HFF-Myc (cell line): ENCODE measurements around the gene FUT7.

Experiments used
- DNase-seq: peaks from one replicate; pipeline ENCODE4 v3.0.0-alpha.2; 2011; ENCODE audit warnings: low read depth; ENCODE audit errors: extremely low read depth
- H3K4me3 ChIP-seq: replicated peaks from 2 replicates; pipeline ENCODE4 v1.5.1; 2011; ENCODE audit warnings: low read depth, mild to moderate bottlenecking, control low read depth, low read length
- TF ChIP-seq, protein P1 (sequence below): IDR thresholded peaks from 2 replicates; pipeline ENCODE4 v1.5.1; 2012; ENCODE audit warnings: mild to moderate bottlenecking, low read depth, low read length, control low read depth; ENCODE audit errors: missing control alignments

The FUT7 gene

GRCh38 chr9:137053944-137054931 lies 22.4 kb upstream of the FUT7 start, which contains the start of gene ENTPD2:
Gene ENTPD2 (minus strand): TSS chr9:137054061. CDS start chr9:137053997, 64 bp downstream.
- H3K4me3 ChIP-seq, result no peak within 1 kb of the TSS
- TF ChIP-seq, protein P1, sequence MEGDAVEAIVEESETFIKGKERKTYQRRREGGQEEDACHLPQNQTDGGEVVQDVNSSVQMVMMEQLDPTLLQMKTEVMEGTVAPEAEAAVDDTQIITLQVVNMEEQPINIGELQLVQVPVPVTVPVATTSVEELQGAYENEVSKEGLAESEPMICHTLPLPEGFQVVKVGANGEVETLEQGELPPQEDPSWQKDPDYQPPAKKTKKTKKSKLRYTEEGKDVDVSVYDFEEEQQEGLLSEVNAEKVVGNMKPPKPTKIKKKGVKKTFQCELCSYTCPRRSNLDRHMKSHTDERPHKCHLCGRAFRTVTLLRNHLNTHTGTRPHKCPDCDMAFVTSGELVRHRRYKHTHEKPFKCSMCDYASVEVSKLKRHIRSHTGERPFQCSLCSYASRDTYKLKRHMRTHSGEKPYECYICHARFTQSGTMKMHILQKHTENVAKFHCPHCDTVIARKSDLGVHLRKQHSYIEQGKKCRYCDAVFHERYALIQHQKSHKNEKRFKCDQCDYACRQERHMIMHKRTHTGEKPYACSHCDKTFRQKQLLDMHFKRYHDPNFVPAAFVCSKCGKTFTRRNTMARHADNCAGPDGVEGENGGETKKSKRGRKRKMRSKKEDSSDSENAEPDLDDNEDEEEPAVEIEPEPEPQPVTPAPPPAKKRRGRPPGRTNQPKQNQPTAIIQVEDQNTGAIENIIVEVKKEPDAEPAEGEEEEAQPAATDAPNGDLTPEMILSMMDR, result no peak
- DNase-seq, result no peak

DNA sequence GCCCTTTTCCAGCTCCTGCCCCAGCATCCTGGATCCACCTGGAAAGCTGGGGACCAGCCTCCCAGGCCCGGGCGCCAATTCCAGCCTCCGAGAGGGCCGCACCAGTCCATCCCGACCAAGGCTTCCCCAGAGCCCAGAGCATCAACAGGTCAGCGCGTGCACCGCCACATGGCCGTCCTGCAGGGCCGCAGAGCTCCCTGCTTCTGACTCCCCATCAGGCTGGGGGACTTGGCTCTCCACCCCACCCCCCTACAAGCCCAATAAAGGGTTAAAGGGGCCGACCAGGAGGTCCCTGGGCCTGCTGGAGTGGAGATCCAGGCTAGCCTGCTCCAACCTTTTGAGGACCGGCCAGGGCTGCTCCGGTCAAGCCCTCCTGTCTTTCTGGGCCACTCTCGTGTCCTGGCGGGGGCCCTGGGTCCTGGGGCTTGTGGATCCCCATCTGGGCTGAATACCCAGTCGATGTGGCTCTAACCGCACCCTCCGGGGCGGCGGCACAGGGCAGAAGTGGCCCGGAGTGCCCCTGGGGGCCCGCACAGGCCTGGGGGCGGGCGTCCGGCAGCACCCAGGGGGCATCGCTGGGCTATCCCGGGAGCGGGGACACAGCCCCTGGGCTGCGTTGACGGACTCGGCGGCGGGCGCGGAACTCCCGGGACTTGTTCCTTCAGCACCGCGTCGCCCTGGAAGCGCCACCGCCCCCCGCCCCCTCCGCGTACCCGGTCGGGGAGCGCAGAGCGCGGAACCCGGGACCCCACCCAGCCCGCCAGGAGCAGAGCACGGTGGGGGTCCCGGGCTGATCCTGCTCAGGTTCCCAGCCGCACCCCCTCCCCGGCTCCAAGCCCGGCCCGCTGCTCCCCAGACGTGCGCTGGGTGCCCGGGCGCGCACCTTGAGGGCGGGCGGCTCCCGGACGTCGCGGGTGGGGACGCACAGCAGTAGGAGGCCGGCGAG lies 21.4 kb upstream of the FUT7 start:
- no peak for DNase-seq
- no peak overlapping the region for H3K4me3 ChIP-seq
- TF ChIP-seq, protein P1, result no peak

GRCh38 chr9:137052293-137052692 lies 20.4 kb upstream of the FUT7 start:
- TF ChIP-seq, protein P1, result no peak
- no peak for DNase-seq

DNA sequence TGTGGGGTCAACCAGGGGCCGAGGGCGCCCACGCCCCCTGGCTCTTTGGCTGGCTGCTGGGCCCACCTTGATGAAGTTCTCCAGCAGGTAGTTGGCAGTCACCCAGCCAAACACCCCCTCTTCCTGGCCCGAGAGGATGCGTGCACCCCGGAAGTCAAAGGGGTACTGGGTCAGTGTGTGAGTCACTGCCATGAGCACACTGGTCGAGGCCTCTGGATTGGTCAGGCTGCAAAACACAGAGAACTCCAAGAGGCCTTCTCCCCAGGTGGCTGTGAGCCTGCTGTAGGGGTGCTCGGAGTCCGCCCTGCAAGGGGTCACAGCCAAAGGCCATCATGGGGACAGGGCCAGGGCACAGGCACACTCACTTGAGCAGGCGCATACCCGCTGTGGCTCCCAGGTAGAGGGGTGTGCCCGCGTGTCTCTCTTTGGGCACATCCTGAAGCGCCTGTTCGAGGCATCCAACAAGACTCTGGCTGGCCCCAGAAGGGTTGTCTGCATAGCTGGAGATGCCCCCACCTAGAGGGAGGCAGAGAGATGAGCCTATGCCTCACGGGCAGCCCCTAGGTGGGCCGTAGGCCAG lies 19.3 kb upstream of the FUT7 start:
- TF ChIP-seq, protein P1, result no peak

More at GRCh38 chr9:137052293-137052692, 20.4 kb upstream of the FUT7 start:
- no peak overlapping the region for H3K4me3 ChIP-seq

DNA sequence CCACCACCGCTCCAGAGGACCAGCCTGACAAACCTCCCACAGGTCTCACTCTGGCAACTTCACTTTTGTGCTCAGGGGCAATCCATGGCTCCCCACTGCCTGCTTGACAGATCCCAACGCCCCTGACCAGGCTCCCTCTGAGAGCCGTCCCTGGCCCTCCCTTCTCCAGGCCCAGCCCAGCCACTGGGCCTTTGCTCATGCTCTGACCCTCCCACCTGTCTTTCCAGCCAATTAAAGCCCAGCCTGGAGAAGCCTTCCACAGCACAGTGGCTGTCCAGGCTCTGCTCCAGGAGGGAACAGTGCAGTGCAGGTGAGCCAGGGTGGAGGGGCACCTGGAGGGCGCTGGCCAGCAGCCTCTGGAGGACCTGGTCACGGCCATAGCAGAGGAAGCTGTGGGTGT lies 18.7 kb upstream of the FUT7 start:
- TF ChIP-seq, protein P1, result no peak
- H3K4me3 ChIP-seq, result no peak overlapping the region
- no peak for DNase-seq

More for the DNA sequence above, 19.3 kb upstream of the FUT7 start:
- DNase-seq, result no peak
- no peak overlapping the region for H3K4me3 ChIP-seq
